Measurements from ENCODE around the gene ZG16B.

DNA sequence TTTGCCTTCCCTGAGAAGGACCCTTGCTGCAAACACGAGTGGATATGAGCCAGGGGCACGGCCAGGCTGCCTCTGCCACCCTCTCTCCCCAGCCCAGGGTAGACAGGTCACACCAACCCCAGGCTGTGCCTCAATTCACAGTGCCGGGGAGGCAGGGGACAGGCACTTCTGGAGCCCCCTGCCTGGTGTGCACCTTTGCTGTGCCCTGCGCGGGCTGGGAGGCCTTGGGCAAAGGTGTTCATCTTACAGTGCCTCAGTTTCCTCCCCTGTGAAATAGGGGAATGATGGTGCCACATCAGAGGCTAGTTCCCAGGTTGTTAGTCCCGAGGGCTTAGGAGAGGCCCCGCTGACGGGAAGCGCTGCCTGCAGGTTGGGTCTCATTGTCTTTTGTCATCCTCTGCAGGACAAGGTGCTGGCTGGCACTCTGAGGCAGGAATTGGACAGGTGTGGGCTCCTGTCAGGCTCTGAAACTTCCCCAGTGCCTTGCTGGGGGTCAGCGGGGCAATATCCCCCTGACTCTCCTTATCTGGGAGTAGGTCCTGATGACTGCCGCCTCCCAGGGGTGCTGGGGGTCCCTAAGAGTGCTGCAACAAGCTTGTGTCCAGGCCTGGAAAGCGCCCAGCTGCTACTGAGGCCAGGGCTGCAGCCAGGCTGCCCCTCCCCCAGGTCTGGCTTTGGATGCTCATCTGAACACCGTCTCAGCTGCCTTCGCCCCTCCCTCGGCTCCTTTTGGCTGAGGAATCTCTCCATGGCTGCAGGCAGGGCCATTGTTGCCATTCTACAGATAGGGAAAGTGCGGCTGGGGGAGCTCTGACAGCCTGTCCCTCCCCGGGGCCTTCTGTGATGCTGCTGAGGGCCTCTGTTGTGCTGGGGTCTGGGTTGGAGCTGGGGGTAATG, 9.9 kb upstream of the ZG16B start:
- TF ChIP-seq, protein P1, sequence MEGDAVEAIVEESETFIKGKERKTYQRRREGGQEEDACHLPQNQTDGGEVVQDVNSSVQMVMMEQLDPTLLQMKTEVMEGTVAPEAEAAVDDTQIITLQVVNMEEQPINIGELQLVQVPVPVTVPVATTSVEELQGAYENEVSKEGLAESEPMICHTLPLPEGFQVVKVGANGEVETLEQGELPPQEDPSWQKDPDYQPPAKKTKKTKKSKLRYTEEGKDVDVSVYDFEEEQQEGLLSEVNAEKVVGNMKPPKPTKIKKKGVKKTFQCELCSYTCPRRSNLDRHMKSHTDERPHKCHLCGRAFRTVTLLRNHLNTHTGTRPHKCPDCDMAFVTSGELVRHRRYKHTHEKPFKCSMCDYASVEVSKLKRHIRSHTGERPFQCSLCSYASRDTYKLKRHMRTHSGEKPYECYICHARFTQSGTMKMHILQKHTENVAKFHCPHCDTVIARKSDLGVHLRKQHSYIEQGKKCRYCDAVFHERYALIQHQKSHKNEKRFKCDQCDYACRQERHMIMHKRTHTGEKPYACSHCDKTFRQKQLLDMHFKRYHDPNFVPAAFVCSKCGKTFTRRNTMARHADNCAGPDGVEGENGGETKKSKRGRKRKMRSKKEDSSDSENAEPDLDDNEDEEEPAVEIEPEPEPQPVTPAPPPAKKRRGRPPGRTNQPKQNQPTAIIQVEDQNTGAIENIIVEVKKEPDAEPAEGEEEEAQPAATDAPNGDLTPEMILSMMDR (IDR thresholded peaks at IDR 0.05): no peak
- TF ChIP-seq POLR2AphosphoS5 (IDR thresholded peaks at IDR 0.05; ENCODE audit: insufficient read depth in 1 of 2, low read depth in 1 of 2): no peak

Data from vagina (tissue), 2 donors.